GM12878 (cell line): ENCODE data around the gene MCCD1.

Source experiments
- BCL11A ChIP-seq: IDR thresholded peaks from 2 replicates; pipeline ENCODE4 v1.6.1; 2011; ENCODE audit warnings: low read depth, low read length
- CTCF ChIP-seq, 3 experiments: IDR thresholded peaks in 2 of 3; conservative IDR thresholded peaks in 1 of 3; 2 replicates each; pipeline ENCODE4 v1.5.1; 2011; ENCODE audit warnings: low read depth in 3 of 3, low read length in 3 of 3, mild to moderate bottlenecking in 3 of 3, control low read depth in 2 of 3, moderate library complexity in 2 of 3, inconsistent platforms in 1 of 3, mixed read lengths in 1 of 3; ENCODE audit not compliant: control insufficient read depth in 2 of 3, insufficient read depth in 1 of 3; ENCODE audit errors: extremely low read depth in 1 of 3
- E2F4 ChIP-seq: IDR thresholded peaks from 2 replicates; pipeline ENCODE4 v1.6.1; 2012; ENCODE audit warnings: low read depth, low read length, improper control_type of control experiment
- MAX ChIP-seq: IDR thresholded peaks from 2 replicates; pipeline ENCODE4 v1.6.1; 2012; ENCODE audit warnings: low read depth, low read length, improper control_type of control experiment
- NFIC ChIP-seq: IDR thresholded peaks from 2 replicates; pipeline ENCODE4 v1.6.1; 2012; ENCODE audit warnings: low read depth, mild to moderate bottlenecking, inconsistent platforms, low read length, moderate library complexity
- PAX8 ChIP-seq: fragments of 450-650 bp; IDR thresholded peaks from 2 replicates; pipeline ENCODE4 v1.6.1; 2017; ENCODE audit warnings: mild to moderate bottlenecking, moderate library complexity
- PBX3 ChIP-seq: IDR thresholded peaks from 2 replicates; pipeline ENCODE4 v1.6.1; 2011; ENCODE audit warnings: mild to moderate bottlenecking, low read depth, low read length, moderate library complexity; ENCODE audit not compliant: insufficient replicate concordance
- POLR2AphosphoS5 ChIP-seq: IDR thresholded peaks from 2 replicates; pipeline ENCODE4 v1.6.1; 2011; ENCODE audit warnings: mild to moderate bottlenecking, low read length, inconsistent platforms
- RELA ChIP-seq: fragments of 450-650 bp; IDR thresholded peaks from 2 replicates; pipeline ENCODE4 v1.8.0; 2014; ENCODE audit warnings: borderline replicate concordance; ENCODE audit not compliant: partially characterized antibody
- SPI1 ChIP-seq: IDR thresholded peaks from 2 replicates; pipeline ENCODE4 v1.6.1; 2011; ENCODE audit warnings: low read depth, mild to moderate bottlenecking, low read length, moderate library complexity, borderline replicate concordance; ENCODE audit not compliant: insufficient read depth
- YY1 ChIP-seq: IDR thresholded peaks from 2 replicates; pipeline ENCODE4 v1.6.1; 2011; ENCODE audit warnings: low read depth, mild to moderate bottlenecking, low read length
- ZBTB40 ChIP-seq: fragments of 450-650 bp; IDR thresholded peaks from 2 replicates; pipeline ENCODE4 v1.6.1; 2016; ENCODE audit warnings: mild to moderate bottlenecking, moderate library complexity, borderline replicate concordance

GRCh38 chr6:31480574-31480973 lies 48.2 kb upstream of the MCCD1 start:
- TF ChIP-seq CTCF (IDR thresholded peaks at IDR 0.05 in 2 of 3, conservative IDR thresholded peaks at IDR 0.05 in 1 of 3; ENCODE audit: control insufficient read depth in 2 of 3, extremely low read depth in 1 of 3, insufficient read depth in 1 of 3, low read depth in 3 of 3, low read length in 3 of 3), result no peak
- TF ChIP-seq POLR2AphosphoS5, result no peak
- TF ChIP-seq PBX3, result no peak
- TF ChIP-seq BCL11A, result no peak
- TF ChIP-seq ZBTB40, result no peak
- TF ChIP-seq SPI1, result no peak
- no peak for TF ChIP-seq MAX
- no peak for TF ChIP-seq E2F4
- no peak for TF ChIP-seq YY1
- no peak for TF ChIP-seq RELA
- no peak for TF ChIP-seq NFIC
- no peak for TF ChIP-seq PAX8
